Measurements from ENCODE around the gene MAP1B.
A peak's percentile ranks its signal among the peaks of the same experiment; 100 is the strongest.
"Not testable (repeated sequence)": the region's sequence is repeated elsewhere in the genome, so short reads cannot be mapped to it uniquely, and the experiment has no call there.

MAP1B gene

GRCh38 chr5:72107131-72107900, at the start of gene MAP1B:
MAP1B (plus strand) TSS chr5:72107475; CDS start chr5:72107532, 57 bp downstream.
- peak; percentile 57 for DNase-seq (ENCODE audit: low spot score)

DNA sequence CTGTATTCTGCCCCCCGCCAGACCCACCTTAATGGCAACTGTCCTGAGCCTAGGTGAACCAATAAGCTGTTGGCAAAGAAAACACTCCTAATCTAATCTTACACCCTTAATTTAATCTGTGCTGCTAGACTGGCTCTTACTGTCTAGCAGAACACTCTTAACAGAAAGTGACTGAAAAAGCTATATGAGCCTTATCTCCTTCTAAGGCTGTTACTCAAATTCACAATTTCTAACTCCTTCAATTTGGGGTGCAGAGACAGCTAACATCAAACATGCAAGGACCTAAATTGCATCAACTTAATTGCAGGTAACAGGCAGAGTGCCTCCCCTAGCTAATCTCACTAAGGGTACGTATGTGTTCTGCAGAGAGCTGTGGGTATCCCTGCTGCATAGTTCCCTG, 49.5 kb upstream of the MAP1B start:
- no peak for DNase-seq (ENCODE audit: low spot score)

DNA sequence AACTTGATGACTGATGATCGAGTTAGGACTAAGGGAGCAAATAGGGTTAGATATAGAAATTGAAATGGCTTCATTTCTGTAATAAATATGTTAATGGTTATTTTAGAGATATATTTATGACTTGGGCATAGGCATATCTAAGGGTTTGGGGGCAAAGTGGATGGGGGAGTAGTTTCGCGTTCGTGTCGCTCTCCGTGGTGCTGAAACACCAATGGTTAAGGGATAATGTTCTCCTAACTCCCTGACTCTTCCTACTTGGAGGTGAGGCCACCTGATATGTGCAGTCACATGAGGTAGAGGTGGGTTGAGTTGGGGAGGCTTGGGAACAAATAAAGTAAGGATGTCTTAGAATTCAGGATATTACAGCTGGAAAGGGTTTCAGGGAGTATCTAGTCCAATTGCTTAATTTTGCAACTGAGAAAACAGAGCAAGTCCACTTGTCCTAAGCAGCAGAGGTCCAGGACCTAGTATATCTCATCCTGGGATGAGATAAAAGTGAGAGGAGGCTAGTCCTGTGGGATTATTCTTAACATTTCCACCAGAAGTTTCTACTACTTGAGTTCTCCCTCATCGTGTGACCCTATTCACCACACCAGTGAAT, 44.0 kb upstream of the MAP1B start:
- DNase-seq (ENCODE audit: low spot score): peak; percentile 23

GRCh38 chr5:72064801-72065570, 42.3 kb upstream of the MAP1B start:
- DNase-seq (ENCODE audit: low spot score): no peak

- no peak for DNase-seq (ENCODE audit: low spot score)
Measured at GRCh38 chr5:72065751-72066255, 41.5 kb upstream of the MAP1B start.

DNA sequence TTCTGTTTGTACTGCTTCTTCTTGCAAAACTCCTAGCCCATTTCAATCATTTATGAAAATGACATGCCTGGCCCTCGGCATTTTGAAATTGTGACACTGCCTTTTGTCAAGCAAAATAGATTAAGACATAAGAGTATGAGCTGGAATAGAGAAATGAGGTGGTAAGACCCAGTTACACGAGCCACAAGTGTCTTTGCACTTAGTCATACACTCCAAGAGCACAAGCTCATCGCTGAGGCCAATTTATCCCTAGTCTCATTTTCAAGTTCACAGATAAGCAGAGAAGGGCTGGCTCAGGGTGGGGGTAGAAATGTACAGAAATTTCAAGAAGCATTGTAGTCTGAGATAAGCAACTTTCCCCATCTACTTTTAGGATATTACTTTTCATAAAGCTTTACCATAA, 40.6 kb upstream of the MAP1B start:
- no peak for DNase-seq (ENCODE audit: low spot score)

GRCh38 chr5:72067682-72068470, 39.4 kb upstream of the MAP1B start:
- no peak for DNase-seq (ENCODE audit: low spot score)

DNA sequence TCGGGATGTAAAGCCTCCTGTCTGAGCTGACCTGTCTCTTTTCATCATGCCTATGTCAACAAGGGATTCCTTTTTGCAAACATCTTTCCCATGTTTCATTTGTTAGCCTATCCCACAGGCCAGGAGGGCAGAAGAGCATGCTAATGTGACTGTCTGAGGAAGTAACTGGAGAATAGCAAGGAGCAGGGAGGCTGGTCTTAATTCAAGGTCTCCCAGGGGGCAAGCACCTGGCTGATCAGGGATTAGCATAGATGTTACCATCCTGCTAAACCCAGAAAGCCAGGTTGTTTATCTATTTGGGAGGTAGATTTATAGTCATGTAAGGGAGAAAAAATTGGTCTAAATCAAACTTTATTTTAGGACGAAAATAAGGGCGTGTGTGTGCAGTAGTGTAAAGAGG, 36.7 kb upstream of the MAP1B start:
- no peak for DNase-seq (ENCODE audit: low spot score)

- DNase-seq (ENCODE audit: low spot score): no peak
Measured at GRCh38 chr5:72071906-72072305, 35.4 kb upstream of the MAP1B start.

DNA sequence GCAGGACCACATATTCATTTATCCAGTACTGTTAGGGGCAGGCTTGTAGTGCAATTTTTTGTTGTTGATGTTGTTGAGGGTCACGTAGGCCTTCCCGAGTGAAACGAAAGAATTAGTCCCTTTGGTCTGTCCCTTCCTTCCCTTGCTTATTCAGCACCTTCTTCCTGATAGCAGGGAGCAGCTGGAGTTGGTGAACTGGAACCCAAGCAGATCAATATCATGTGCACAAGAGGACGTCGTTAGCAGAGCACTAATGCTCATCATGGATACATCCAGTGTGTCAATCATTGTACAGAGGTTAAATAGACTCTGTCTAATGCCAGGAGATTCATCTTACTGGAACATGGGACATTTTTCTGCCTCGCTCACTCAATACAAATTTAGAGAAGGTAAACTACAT, 33.0 kb upstream of the MAP1B start:
- DNase-seq (ENCODE audit: low spot score): no peak

GRCh38 chr5:72075461-72075860, 31.8 kb upstream of the MAP1B start:
- DNase-seq (ENCODE audit: low spot score): no peak

DNA sequence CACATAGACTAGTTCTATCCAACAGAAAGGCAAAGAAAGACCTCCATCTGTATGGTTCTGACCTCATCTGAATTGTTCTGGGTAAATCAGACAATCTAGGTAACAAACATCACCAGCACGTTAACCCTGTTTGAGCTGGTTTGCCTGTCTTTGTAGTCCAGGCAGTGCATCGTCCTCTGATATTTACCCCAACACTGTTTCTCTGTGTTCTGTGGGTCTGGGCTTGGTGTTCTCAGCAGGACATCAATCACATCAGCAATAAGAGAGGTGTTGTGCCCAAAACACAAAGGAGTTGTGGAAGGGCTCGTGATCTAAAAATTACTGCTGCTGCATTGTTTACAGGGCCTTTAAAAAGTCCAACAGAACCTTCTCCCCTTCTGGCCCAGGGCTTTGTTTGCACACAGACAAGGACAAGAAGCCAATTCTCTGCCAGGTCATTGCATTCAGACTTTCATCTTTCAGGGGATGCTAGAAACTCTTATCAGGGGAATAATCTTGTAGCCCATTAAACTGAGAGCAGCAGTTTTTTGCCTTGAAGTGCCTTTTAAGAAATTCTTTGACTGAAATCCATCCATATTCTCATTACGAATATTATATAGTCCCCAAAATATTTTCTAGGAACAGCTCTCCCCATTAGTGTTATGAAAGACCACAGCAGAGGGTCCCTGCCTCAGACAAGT, 30.5 kb upstream of the MAP1B start:
- no peak for DNase-seq (ENCODE audit: low spot score)

GRCh38 chr5:72077390-72077789, 29.9 kb upstream of the MAP1B start:
- DNase-seq (ENCODE audit: low spot score): no peak

DNA sequence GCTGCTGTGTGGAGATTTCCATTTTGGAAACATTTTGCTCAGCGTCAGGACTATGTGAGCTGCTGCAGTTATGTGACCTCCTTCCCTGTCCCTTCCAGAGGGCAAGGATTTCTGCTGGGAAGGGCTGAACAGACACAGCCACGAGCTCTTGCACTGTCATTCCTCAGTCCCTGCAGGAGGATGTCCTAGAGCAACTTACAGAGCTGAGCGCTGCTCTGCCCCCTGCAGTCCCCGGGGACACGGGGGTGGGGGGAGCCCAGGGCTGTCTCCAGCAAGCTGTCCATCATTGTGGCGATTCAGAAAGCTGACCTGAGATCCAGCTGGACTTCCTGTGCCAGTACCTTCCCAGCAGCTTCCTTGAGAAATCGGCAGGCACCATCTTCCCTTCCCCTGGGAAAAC, 28.0 kb upstream of the MAP1B start:
- DNase-seq (ENCODE audit: low spot score): no peak

DNA sequence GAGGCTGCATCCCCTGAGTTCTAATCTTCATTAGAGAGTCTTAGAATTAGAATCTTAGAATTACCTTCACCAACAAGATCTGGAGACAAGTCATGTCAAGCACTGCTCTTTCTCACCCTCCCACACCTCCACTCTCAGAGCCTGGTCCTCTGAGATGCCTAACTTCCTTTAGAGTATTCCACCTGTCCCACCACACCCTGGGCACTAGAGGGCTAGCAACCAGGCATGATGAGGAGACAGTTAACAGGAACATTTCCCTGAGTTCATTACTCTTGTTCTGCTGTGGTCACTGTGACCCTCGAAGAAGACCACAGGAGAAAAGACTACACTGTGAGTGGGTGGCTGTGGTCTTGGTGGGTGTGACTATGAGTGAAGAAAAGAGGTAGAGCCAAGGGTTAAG, 25.2 kb upstream of the MAP1B start:
- DNase-seq (ENCODE audit: low spot score): no peak

DNA sequence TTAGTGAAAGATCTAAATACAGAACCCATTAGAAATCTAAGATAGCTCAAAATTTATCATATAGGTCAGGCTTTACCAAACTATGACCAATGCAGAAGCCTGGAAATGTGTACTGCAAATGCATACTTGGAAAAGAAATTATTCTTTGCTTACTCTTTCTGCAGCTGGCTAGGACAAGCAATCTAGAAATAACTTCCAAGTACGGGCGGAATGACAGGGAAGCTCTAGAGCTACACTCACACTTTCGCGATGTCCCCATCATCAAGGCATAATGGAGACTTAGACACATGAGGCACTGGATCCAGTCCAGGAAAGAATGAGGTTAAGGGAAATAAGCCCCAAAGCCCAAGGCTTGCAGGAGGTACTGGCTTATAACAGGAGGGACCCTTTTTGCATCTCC, 22.4 kb upstream of the MAP1B start:
- DNase-seq (ENCODE audit: low spot score): no peak

DNA sequence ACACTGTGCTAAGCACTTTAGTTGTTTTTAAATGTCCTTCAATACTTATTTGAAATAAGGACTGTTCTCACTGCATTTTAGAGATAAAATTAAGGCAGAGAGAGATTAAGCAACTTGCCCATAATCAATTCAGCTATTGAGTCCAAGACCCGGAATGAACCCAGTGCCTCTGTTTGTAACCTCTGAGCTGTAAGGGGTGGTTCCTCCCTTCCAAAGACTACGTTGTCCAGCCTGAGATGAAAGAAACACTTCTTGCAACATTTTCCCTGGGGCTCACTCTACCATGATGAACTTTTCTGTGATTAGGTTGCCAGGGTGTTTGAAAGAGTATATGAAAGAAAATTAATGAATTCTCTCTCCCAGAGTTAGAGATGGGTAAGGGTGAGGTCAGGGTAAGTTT, 22.0 kb upstream of the MAP1B start:
- no peak for DNase-seq (ENCODE audit: low spot score)

DNA sequence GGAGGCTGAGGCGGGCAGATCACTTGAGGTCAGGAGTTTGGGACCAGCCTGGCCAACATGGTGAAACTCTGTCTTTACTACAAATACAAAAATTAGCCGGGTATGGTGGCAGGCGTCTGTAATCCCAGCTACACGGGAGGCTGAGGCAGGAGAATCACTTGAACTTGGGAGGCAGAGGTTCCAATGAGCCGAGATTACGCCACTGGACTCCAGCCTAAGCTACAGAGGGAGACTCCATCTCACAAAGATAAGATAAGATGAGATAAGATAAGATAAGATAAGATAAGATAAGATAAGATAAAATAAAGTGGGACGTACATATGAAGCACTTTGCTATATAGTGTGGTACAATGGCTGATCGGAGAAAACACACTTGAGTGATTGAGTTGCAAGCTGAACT, 17.6 kb upstream of the MAP1B start:
- not testable (repeated sequence) for DNase-seq (ENCODE audit: low spot score)

DNA sequence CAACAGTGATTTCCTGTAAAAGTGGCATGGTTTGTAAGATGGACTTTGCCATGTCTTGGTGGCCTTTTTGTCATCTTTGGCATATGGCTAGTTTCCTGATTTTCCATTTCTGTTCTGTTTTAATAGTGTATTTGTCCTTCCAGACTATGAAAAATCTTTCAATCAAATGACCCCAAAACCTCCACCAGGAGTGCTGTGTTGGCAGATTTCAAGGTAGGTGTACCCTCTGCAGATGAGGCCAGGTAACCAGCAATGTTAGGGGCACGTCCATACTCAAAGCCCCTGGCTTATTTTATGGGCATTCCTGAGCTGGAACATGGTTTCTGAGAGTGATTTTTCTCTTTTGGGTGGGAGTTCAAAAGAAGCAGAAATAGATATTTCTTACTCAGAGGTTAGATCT, 15.2 kb upstream of the MAP1B start:
- DNase-seq (ENCODE audit: low spot score): no peak

GRCh38 chr5:72093217-72093616, 14.1 kb upstream of the MAP1B start:
- DNase-seq (ENCODE audit: low spot score): no peak

GRCh38 chr5:72093824-72094223, 13.5 kb upstream of the MAP1B start:
- DNase-seq (ENCODE audit: low spot score): no peak

All from HuH-7 (cell line).